Measurements from ENCODE around the gene P2RX1.
A peak's percentile ranks its signal among the peaks of the same experiment; 100 is the strongest.

Gene P2RX1

GRCh38 chr17:3935140-3935542, 18.9 kb upstream of the P2RX1 start:
- peak; percentile 36 for TF ChIP-seq CTCF (conservative IDR thresholded peaks at IDR 0.05; ENCODE audit: control insufficient read depth, insufficient read depth, low read depth, low read length)
- H3K4me3 ChIP-seq (ENCODE audit: control insufficient read depth, low read depth, low read length), result no peak overlapping the region
- peak; percentile 37 for DNase-seq (ENCODE audit: low read depth)

GRCh38 chr17:3929764-3930163, 13.5 kb upstream of the P2RX1 start:
- no peak for TF ChIP-seq CTCF (conservative IDR thresholded peaks at IDR 0.05; ENCODE audit: control insufficient read depth, insufficient read depth, low read depth, low read length)
- no peak overlapping the region for H3K4me3 ChIP-seq (ENCODE audit: control insufficient read depth, low read depth, low read length)
- no peak for DNase-seq (ENCODE audit: low read depth)

GRCh38 chr17:3929181-3929580, 12.9 kb upstream of the P2RX1 start:
- no peak for DNase-seq (ENCODE audit: low read depth)
- TF ChIP-seq CTCF (conservative IDR thresholded peaks at IDR 0.05; ENCODE audit: control insufficient read depth, insufficient read depth, low read depth, low read length), result no peak
- H3K4me3 ChIP-seq (ENCODE audit: control insufficient read depth, low read depth, low read length), result no peak overlapping the region

- no peak for TF ChIP-seq CTCF (conservative IDR thresholded peaks at IDR 0.05; ENCODE audit: control insufficient read depth, insufficient read depth, low read depth, low read length)
- no peak overlapping the region for H3K4me3 ChIP-seq (ENCODE audit: control insufficient read depth, low read depth, low read length)
- no peak for DNase-seq (ENCODE audit: low read depth)
Observed at GRCh38 chr17:3928406-3928805, 12.1 kb upstream of the P2RX1 start.

GRCh38 chr17:3927628-3928340, 11.5 kb upstream of the P2RX1 start:
- no peak overlapping the region for H3K4me3 ChIP-seq (ENCODE audit: control insufficient read depth, low read depth, low read length)
- DNase-seq (ENCODE audit: low read depth), result no peak
- TF ChIP-seq CTCF (conservative IDR thresholded peaks at IDR 0.05; ENCODE audit: control insufficient read depth, insufficient read depth, low read depth, low read length), result no peak

GRCh38 chr17:3926860-3927627, 10.8 kb upstream of the P2RX1 start:
- no peak for TF ChIP-seq CTCF (conservative IDR thresholded peaks at IDR 0.05; ENCODE audit: control insufficient read depth, insufficient read depth, low read depth, low read length)
- no peak overlapping the region for H3K4me3 ChIP-seq (ENCODE audit: control insufficient read depth, low read depth, low read length)
- no peak for DNase-seq (ENCODE audit: low read depth)

Measured in fibroblast of mammary gland (primary cell).